ENCODE data around the gene GVQW3.
A peak's percentile ranks its signal among the peaks of the same experiment; 100 is the strongest.

GVQW3 gene

GRCh38 chr11:76380977-76381719 is at the start of gene GVQW3, which contains the start of gene THAP12:
GVQW3 (plus strand) TSS chr11:76381323; CDS start chr11:76381829, 506 bp downstream.
THAP12 (minus strand) TSS chr11:76381132; CDS start chr11:76380836, 296 bp downstream.
- peak; percentile 98 for DNase-seq (ENCODE audit: low read depth)

DNA sequence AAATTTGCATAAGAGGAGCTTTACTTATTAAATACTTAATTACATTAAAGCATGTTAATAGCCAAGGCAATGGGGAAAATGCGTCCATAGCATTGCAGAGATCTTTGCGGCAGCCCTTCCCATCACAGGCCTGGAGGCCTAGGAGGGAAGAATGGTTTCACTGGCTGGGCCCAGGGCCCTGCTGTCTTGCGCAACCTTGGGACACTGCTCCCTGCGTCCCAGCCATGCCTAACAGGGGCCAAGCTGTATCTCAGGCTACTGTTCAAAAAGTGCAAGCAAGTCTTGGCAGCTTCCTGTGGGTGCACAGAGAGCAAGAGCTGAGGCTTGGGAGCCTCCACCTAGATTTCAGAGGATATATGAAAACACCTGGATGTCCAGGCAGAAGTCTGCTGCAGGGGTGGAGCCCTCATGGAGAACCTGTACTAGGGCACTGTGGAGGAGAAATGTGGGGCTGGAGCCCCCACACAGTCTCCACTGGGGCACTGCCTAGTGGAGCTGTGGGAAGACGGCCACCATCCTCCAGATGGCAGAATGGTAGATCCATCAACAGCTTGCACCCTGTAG is 46.2 kb upstream of the GVQW3 start:
- DNase-seq (ENCODE audit: low read depth), result no peak

- no peak for DNase-seq (ENCODE audit: low read depth)
These were observed 45.3 kb upstream of the GVQW3 start for GRCh38 chr11:76335842-76336241.

- no peak for DNase-seq (ENCODE audit: low read depth)
These were observed 44.5 kb upstream of the GVQW3 start for GRCh38 chr11:76336597-76336996.

- no peak for DNase-seq (ENCODE audit: low read depth)
These were observed 43.7 kb upstream of the GVQW3 start for GRCh38 chr11:76337469-76337868.

GRCh38 chr11:76337923-76338322 is 43.2 kb upstream of the GVQW3 start:
- DNase-seq (ENCODE audit: low read depth), result no peak

DNA sequence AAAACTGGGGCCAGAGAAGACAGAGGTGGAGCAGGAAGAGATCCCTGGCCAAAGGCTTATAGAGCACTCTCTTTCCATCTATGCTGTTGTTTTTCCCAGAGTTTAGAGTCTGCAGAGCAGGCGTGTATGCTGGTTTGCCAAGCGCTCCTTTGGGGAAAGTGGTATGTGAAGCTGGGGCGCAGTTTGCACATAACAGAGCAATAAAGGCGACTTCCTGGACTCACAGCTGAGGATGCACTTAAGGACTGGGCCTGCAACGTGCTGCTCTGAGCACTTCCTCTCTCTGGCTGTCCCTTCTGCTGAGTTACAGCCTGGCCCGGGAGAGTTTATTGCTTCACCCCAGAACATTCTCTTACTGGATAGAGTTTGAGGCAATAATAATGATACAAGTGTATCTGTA is 41.9 kb upstream of the GVQW3 start:
- DNase-seq (ENCODE audit: low read depth), result no peak

GRCh38 chr11:76347466-76347865 is 33.7 kb upstream of the GVQW3 start:
- no peak for DNase-seq (ENCODE audit: low read depth)

DNA sequence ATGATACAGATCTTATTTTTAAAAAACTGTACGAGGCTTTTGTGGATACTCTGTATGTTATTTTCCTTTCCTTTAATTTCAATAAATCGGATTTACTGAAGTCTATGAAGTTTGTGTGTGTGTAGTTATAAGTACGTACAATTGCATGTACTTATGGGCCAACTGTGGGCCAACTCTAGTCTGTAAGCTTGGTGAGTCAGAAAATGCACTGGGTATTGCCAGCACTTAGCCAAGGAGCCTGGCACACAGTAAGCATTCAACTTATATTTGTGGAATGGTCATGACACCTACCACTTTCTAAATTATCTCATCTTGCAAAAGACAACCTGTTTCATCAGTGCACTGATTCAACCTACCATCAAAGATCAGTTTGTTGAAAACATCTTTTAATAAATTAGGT is 32.8 kb upstream of the GVQW3 start:
- DNase-seq (ENCODE audit: low read depth), result no peak

- DNase-seq (ENCODE audit: low read depth), result no peak
These were observed 26.0 kb upstream of the GVQW3 start for GRCh38 chr11:76355172-76355571.

DNA sequence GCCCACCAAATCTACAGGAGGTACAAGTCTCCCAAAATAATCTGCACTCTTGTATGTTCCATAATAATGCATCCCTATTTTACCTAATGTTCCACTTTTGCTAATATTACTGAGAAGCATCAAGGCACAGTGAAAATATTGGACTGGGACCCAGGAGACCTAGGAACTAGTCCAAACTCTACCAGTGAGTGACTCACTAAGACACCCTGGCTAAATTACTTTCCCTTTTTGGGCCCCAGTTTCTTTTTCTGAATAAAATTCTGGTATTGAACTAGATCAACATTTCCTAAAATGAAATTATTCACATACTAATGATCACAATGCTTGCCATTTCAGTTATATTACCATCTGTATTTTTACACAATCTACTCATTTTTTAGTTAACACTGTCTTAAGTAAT is 19.7 kb upstream of the GVQW3 start:
- DNase-seq (ENCODE audit: low read depth), result no peak

- DNase-seq (ENCODE audit: low read depth), result no peak
These were observed 19.3 kb upstream of the GVQW3 start for GRCh38 chr11:76361776-76362175.

DNA sequence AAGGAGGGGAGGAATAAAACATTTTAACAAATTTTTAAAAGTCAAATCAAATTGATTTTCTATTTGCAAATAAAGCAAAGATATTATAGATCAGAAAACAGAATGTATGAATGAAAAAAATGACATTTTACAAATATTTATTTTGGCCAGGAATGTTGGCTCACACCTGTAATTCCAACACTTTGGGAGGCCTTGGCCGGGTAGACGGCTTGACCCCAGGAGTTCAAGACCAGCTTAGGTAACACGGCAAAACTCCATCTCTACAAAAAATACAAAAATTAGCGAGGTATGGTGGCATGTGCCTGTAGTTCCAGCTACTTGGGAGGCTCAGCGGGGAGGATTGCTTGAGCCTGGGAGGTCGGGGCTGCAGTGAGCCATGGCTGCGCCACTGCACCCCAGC is 18.4 kb upstream of the GVQW3 start:
- DNase-seq (ENCODE audit: low read depth), result no peak

DNA sequence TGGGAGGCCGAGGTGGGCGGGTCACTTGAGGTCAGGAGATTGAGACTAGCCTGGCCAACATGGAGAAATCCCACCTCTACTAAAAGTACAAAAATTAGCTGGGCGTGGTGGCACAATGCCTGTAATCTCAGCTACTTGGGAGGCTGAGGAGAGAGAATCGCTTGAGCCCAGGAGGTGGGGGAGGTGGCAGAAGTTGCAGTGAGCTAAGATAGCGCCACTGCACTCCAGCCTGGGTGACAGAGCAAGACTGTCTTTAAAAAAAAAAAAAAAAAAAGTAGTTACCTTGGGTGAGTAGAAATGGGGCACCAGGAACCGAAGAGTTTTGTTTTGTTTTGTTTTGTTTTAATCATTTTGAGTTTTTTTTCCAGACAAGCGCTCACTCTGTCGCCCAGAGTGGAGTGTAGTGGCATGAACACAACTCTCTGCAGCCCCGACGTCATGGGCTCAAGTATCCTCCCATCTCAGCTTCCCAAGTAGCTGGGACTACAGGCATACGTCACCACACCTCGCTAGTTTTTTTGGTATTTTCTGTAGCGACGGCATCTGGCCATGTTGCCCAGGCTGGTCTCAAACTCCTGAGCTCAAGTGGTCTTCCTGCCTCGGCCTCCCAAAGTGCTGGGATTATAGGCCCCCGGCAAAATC is 16.0 kb upstream of the GVQW3 start:
- DNase-seq (ENCODE audit: low read depth), result no peak

DNA sequence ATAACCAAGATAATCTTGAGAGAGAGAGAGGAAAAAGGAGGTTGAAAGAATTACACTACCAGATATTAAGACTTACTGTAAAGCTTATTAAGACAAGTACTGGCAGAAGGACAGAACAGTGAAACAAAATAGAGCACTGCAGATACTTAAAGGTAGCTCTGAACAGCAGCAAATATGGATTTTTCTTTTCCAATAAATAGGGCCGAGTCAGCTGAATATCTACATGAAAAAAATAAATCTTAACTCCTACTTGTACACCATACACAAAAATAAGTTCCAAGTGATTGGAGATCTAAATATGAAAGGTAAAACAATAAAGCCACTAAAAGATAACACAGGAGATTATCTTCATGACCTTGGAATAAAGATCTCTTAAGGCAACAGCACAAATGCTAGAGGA is 12.6 kb upstream of the GVQW3 start:
- no peak for DNase-seq (ENCODE audit: low read depth)

DNA sequence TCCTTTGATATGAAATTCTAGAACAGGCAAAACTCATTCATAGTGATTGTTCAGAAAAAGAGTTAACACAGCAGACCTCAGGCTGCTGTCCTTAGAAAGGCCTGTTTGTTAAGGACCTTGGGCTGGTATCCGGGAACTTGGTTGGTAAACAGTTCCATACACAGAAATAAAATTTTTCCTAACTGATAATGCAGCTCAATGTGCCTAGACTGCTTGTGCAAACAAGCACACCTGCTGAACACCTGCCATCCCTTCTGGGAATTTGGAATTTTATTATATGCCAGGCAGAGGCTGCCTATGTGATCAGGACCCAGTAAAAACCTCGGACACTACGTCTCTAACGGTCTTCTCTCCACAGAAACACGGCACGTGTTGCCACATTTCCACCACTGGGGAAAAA is 11.7 kb upstream of the GVQW3 start:
- no peak for DNase-seq (ENCODE audit: low read depth)

- no peak for DNase-seq (ENCODE audit: low read depth)
These were observed 10.0 kb upstream of the GVQW3 start for GRCh38 chr11:76371170-76371569.

DNA sequence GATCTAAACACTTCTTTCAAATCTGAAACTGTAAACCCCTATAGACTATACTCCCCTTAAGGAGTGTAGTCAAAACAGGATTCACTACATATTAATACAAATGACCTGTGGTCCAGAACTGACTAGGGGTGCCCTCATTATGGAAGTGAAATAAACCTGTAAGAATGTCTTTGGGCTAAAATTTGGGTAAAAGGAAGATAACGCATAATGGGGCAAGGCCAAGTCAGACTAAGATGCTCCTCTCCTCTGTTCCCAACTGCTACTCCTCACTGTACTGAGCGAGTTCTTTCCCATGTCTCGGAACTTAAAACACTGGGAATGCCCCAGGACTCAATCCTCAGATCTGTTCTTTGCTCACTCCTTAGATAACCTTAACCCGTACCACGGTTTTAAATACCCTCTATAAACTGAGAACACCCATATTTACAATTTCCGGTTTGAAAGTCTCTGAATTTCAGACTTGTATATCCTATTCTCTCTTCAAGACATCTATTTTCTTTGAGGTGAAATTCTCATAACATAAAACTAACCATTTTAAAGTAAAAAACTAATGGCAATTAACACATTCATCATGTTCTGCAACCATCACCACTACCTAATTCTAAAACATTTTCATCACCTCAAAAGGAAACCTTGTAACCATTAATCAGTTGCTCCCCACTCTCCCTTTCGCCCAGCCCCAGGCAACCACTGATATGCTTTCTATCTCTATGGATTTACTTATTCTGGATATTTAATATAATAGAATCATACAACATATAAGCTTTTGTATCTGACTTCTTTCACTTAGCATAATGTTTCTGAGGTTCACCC is 4.2 kb upstream of the GVQW3 start:
- DNase-seq (ENCODE audit: low read depth), result no peak

GRCh38 chr11:76379807-76380158 is 1.3 kb upstream of the GVQW3 start:
- DNase-seq (ENCODE audit: low read depth), result no peak

DNA sequence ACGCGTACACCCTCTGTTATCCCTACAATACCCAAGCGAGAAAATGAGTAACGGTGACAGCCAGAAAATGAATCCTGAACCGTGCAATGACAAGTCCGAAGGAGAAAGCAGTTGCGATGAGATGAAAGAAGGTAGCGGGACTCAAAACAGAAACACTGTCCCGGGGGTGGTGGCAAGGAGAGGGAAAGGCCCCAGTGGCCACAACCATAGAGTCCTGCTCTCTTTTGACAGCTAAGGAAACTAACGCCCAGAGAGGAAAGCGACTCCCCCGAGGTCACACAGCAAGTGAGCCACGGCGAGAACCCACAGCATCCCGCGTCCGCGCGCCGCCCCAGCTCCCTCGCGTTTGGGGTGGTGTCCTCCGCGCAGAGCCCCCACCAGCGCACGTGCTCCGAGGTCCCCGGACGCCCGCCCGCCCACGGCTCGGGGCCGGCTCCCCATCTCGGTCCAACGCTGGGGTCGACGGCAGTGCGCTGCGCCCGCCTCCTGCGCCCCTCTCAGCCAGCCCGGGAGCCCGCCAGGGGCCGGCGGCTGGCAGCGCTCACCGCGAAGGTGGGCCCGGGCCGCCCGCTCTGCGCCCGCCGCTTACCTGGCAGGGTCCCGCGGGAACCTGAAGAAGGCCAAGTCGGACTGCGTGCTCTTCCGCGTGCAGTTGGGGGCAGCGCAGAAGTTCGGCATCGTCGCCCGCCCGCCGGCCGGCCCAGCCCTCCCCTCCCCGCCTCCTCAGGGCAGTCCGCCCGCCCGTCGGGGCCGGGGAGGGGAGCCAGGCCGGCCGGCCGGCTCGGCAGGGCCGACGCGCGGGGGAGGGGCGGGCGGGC is 755 bp upstream of the GVQW3 start:
- DNase-seq (ENCODE audit: low read depth), result peak; percentile 56

- no peak for DNase-seq (ENCODE audit: low read depth)
These were observed 1.1 kb downstream of the GVQW3 start for GRCh38 chr11:76382209-76382608.

DNA sequence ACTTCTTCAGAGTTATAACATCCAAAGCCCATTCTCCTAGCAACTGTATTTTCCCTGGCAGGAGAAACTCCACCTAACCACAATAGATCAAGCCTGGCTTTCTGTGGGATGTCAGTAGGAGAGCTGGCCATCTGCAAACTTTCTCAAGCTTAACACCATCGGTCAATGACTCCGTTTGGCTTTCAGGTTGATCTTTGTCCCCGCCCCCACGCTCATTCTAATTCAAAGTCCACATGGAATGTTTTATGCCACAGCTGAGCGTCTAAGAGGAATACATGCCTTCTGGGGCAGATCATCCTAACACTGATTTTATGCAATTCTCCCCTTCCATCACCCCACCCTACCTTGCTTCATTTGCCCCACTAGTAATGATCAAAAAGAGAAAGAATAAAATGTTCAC is 4.8 kb downstream of the GVQW3 start:
- no peak for DNase-seq (ENCODE audit: low read depth)

Data from activated T-cell treated with anti-CD3 and anti-CD28 coated beads for 48 hours (primary cell).